Sigmoid colon (tissue), 4 donors: ENCODE measurements around the gene QSOX1.

Source experiments
- POLR2A ChIP-seq, 2 donors: fragments of 450-650 bp; IDR thresholded peaks; one replicate each; pipeline ENCODE4 v1.6.1; 2016; ENCODE audit warnings: antibody characterized with exemption in 2 of 2, mild to moderate bottlenecking in 2 of 2, moderate library complexity in 2 of 2
- POLR2AphosphoS5 ChIP-seq, 4 donors: sonication (generic); formaldehyde crosslinking; IDR thresholded peaks; one replicate each; pipeline ENCODE4 v1.6.1; 2017; ENCODE audit warnings: antibody characterized with exemption in 4 of 4

GRCh38 chr1:180218806-180219765 is 64.4 kb downstream of the QSOX1 start:
- TF ChIP-seq POLR2AphosphoS5 (IDR thresholded peaks at IDR 0.05), result no peak
- no peak for TF ChIP-seq POLR2A (IDR thresholded peaks at IDR 0.05)
